PC-9 (cell line): ENCODE data around the gene EYS.

Experiments used
- EZH2 ChIP-seq: fragments of 200-600 bp; sonication (generic); IDR thresholded peaks from 2 replicates; pipeline ENCODE4 v1.8.0; 2017; ENCODE audit warnings: antibody characterized with exemption, low read depth
- TF ChIP-seq, protein P1 (sequence below): fragments of 200-600 bp; sonication (generic); conservative IDR thresholded peaks from 2 replicates; pipeline ENCODE4 v1.6.1; 2017; ENCODE audit warnings: mixed run types, antibody characterized with exemption, mild to moderate bottlenecking, moderate library complexity

DNA sequence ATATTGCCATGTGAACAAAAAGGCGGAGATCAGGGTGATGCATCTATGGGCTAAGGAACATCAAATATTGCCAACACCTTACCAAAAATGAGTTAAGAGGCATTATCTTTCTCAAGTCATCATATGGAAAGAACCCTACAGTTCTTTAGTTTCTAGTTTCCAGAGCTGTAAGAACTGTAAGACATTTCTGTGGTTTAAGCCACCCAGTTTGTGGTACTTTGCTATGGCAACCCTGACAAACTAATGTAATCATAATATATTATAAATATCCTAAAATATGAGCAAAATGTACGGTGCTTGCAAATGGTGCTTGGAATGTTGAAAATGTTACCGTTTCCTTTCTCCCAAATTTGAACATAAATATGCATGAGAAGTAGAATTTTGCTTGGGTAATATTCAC is 1721.8 kb downstream of the EYS start:
- TF ChIP-seq, protein P1, sequence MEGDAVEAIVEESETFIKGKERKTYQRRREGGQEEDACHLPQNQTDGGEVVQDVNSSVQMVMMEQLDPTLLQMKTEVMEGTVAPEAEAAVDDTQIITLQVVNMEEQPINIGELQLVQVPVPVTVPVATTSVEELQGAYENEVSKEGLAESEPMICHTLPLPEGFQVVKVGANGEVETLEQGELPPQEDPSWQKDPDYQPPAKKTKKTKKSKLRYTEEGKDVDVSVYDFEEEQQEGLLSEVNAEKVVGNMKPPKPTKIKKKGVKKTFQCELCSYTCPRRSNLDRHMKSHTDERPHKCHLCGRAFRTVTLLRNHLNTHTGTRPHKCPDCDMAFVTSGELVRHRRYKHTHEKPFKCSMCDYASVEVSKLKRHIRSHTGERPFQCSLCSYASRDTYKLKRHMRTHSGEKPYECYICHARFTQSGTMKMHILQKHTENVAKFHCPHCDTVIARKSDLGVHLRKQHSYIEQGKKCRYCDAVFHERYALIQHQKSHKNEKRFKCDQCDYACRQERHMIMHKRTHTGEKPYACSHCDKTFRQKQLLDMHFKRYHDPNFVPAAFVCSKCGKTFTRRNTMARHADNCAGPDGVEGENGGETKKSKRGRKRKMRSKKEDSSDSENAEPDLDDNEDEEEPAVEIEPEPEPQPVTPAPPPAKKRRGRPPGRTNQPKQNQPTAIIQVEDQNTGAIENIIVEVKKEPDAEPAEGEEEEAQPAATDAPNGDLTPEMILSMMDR: no peak
- TF ChIP-seq EZH2: no peak
